Ovary (tissue), 3 donors: ENCODE data around the gene CNTNAP4.

Experiments used
- CTCF ChIP-seq, 3 donors: fragments of 450-650 bp in 2 of 3; fragments of 200-600 bp in 1 of 3; IDR thresholded peaks; one replicate each; pipeline versions ENCODE4 v1.5.1 to v1.8.0; 2016 to 2022; ENCODE audit warnings: antibody characterized with exemption in 3 of 3, mild to moderate bottlenecking in 1 of 3
- POLR2A ChIP-seq: fragments of 450-650 bp; IDR thresholded peaks from one replicate; pipeline ENCODE4 v1.6.1; 2017; ENCODE audit warnings: antibody characterized with exemption, mild to moderate bottlenecking, moderate library complexity
- donor health status: DM: no; HTN: no; CAD: no.

- TF ChIP-seq CTCF (IDR thresholded peaks at IDR 0.05) (no peak), POLR2A (no peak)
These were observed 35.4 kb upstream of the CNTNAP4 start for GRCh38 chr16:76241755-76242154.
